D721Med (cell line): ENCODE data around the gene NELFCD.
A peak's percentile ranks its signal among the peaks of the same experiment; 100 is the strongest.

Experiments
- DNase-seq: peaks from one replicate; pipeline ENCODE4 v3.0.0; 2011; ENCODE audit warnings: low spot score; ENCODE audit not compliant: insufficient read length
- FAIRE-seq: peaks from 2 replicates; lab custom pipeline; 2011; peaks lifted over from hg19 to GRCh38; lab: Jason Lieb, UNC
- CTCF ChIP-seq: IDR thresholded peaks from 2 replicates; pipeline ENCODE4 v1.5.1; 2012; ENCODE audit warnings: mild to moderate bottlenecking, control low read depth; ENCODE audit not compliant: insufficient read depth; ENCODE audit errors: missing control alignments

The NELFCD gene

GRCh38 chr20:59031564-59032022 lies 50.5 kb downstream of the NELFCD start:
- DNase-seq (no peak), FAIRE-seq (no peak)

GRCh38 chr20:59032023-59032712 lies 51.1 kb downstream of the NELFCD start, which contains the start of gene ATP5F1E:
Gene ATP5F1E (minus strand): TSS chr20:59032335. CDS start chr20:59032251, 84 bp downstream.
- TF ChIP-seq CTCF: no peak

More at GRCh38 chr20:59031564-59032022, 50.5 kb downstream of the NELFCD start:
- no peak for TF ChIP-seq CTCF

GRCh38 chr20:59032713-59033059 lies 51.6 kb downstream of the NELFCD start:
- DNase-seq: no peak
- no peak for TF ChIP-seq CTCF
- FAIRE-seq: no peak

More at GRCh38 chr20:59032023-59032712, 51.1 kb downstream of the NELFCD start, which contains the start of gene ATP5F1E:
- FAIRE-seq (no peak), DNase-seq (peak; percentile 54)

- FAIRE-seq (no peak), DNase-seq (no peak)
Observed at GRCh38 chr20:59033093-59033492, 52.0 kb downstream of the NELFCD start.

GRCh38 chr20:59033616-59034165 lies 52.6 kb downstream of the NELFCD start:
- FAIRE-seq: no peak
- DNase-seq: no peak
- TF ChIP-seq CTCF: no peak

More at GRCh38 chr20:59033093-59033492, 52.0 kb downstream of the NELFCD start:
- TF ChIP-seq CTCF: no peak

GRCh38 chr20:59035381-59035780 lies 54.3 kb downstream of the NELFCD start:
- no peak for TF ChIP-seq CTCF
- FAIRE-seq (no peak), DNase-seq (no peak)

GRCh38 chr20:59037386-59037785 lies 56.3 kb downstream of the NELFCD start:
- TF ChIP-seq CTCF: no peak
- FAIRE-seq (no peak), DNase-seq (no peak)
